HG02885 (cell line): Measurements from ENCODE around the gene ST3GAL2.
"Not testable (repeated sequence)": the region's sequence is repeated elsewhere in the genome, so short reads cannot be mapped to it uniquely, and the experiment has no call there.

Experiments used
- ATAC-seq: cut with Tn5 transposase; IDR thresholded peaks from one replicate; pipeline ENCODE4 v1.9.1; 2021; ENCODE audit warnings: mild to moderate bottlenecking; ENCODE audit not compliant: unreplicated experiment, poor library complexity

ST3GAL2 gene

DNA sequence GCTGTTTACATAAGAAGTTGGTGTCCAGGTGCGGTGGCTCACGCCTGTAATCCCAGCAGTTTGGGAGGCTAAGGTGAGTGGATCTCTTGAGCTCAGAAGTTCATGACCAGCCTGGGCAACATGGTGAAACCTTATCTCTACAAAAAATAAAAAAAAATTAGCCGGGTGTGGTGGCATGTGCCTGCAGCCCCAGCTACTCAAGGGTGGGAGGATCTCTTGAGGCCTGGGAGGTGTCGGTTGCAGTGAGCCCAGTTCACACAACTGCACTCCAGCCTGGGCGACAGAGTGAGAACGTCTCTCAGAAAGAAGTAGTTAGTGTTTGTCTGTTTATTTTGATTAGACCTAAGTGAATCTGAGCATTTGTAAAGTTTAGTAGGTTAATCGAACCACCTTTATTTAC lies 79.3 kb downstream of the ST3GAL2 start:
- ATAC-seq = no peak

DNA sequence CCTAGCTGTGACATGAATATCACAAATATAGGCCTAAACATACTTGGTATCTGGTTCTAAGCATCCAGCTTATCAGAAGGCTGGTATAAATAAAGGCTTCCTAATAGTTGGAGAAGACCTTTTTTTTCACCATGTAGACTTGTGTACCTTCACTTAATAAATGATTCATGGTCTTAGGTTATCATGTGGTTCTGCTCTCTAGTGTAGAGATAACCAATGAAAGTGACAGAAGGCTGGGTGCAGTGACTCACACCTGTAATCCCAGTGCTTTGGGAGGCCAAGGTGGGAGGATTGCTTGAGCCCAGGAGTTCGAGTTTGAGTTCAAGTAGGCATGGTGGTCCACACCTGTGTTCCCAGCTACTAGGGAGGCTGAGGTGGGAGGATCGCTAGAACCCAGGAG lies 89.1 kb downstream of the ST3GAL2 start:
- no peak for ATAC-seq

DNA sequence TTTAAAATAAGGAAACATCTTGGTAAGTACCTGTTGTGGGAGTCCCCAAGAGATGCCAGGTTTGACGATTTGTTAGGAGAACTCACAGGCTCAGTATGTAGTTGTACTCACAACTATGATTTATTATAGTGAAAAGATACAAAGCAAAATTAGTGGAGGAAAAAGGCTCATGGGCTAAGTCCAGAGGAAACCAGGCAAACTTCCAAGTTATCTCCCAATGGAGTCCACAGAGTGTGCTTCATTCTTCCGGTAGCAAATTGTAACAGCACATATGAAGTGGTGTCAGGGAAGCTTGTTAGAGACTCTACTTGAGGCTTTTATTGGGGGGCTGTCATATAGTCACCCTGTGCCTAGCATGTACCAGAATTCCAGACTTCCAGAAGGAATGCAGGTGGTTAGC lies 89.9 kb downstream of the ST3GAL2 start:
- ATAC-seq = no peak

DNA sequence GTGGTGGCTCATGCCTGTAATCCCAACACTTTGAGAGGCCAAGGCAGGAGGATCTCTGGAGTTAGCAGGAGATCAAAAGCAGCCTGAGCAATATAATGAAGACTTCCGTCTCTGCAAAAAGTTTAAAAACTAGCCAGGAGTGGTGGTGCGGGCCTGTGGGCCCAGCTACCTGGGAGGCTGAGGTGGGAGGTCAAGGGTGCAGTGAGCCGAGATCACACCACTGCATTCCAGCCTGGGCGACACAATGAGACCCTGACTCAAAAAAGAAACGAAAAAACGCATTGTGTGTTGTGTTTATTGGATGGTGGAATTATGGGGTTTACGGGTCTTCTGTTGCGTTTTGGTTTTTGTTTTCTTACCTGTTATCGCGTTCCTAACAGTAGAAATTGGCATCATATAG lies 93.1 kb downstream of the ST3GAL2 start:
- ATAC-seq = no peak

DNA sequence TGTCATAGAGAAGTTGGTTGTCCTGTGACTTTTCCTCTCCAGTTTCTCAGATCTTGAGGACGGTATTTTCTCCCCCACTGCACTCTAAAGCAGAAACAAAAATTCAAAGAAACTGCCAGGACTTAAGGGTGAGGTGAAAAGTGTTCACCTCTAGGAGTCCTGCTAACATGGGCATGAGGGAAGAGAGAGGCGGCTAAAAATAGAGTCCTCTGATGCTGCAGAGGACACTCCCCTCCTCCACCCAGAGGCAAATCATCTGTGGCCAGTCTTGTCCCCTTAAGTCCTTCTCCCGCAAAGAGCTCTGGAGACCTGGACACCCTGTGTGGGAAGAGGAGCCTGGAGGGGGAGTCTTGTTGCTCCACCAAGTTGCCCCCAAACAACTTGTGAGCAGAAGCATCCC lies 96.9 kb downstream of the ST3GAL2 start:
- ATAC-seq = no peak

DNA sequence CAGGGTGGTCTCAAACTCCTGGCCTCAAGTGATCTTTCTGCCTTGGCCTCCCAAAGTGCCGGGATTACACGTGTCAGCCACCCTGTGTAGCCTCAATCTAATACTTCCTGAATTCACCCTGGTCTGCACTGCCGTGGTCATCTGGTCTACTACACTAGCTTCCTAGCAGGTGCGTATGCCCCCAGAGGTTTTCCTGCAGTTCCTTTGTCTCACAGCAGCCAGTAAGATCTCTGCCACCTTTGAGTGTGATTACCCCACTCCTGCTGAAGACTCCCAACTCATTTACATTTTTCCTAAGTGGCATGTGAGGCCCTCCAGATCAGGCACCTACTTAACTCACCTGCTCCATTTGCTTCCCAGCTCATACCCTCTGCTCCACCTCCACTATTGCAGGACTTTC lies 97.3 kb downstream of the ST3GAL2 start:
- ATAC-seq = no peak

DNA sequence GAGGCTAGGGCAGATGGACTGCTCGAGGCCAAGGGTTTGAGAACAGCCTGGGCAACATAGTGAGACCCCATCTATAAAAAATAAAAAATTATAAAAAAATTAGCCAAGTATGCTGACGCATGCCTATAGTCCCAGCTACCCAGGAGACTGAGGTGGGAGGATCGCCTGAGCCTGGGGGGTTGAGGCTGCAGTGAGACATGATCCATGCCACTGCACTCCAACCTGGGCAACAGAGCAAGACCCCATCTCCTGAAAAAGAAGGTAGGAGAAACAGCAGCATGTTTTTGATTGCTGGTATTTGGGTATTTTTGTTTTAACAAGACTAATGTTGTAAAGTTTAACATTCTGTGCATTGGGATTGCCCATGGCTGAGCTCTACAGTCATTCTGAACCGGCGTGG lies 101.1 kb downstream of the ST3GAL2 start:
- no peak for ATAC-seq

DNA sequence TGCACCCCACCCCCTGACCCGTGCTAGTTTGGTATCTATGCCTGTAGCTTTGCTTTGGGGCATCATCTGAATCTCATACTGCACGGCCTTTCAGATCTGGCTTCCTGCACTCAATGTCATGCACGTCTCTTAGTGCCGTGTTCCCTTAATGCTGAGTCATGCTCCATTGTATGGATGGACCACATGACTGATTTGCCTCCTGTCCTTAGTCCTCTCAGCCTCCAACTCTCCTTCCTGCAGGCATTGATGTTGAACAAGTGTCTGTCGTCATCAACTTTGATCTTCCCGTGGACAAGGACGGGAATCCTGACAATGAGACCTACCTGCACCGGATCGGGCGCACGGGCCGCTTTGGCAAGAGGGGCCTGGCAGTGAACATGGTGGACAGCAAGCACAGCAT lies 106.2 kb downstream of the ST3GAL2 start:
- ATAC-seq = not testable (repeated sequence)

DNA sequence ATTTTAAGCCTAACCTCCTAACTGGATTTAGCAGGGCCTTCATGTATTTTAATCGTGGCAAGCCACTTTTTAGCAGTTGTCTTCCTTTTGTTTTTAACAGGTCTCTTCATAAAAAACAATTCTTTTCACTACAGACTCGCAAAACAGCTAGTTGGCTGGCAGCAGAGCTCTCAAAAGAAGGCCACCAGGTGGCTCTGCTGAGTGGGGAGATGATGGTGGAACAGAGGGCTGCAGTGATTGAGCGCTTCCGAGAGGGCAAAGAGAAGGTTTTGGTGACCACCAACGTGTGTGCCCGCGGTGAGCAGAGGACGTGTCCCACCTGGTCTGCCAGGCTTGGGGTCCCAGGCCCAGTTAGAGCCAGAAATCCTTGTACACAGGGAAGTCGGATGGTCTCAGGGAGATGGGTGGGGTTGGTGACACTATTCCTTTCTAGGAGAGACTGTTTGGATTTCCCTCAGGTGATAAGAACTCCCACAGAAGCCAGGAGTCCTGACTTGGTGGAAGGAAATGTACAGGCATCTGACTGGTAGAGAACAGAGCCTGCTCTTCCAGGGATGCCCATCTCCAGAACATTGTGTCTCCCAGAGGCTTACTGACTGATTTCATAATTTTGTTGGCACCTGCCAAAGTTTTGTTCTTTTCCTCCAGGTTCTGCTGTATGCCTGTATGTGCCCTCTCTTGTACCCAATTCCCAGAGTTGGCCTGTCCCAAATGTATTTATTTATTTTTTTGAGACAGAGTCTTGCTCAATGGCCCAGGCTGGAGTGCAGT lies 107.1 kb downstream of the ST3GAL2 start:
- no peak for ATAC-seq

DNA sequence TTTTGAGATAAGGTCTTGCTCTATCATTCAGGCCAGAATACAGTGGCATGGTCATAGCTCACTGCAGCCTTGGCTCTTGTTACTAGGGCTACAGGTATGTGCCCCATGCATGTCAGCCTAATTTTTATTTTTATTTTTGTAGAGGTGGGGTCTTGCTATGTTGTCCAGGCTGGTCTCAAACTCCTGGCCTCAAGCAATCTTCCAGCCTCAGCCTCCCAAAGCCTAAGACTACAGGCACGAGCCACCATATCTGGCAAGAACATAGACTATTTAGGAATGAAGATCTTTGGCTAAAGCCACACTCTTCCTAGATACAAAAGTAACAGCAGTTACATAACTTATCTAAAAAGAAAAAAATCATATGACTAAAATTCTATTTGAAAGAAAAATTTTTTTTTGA lies 107.8 kb downstream of the ST3GAL2 start:
- ATAC-seq = no peak
